Left lung (tissue), 10 donors: ENCODE data around the gene PRSS57. TPM values are rescaled to one million over a fixed set of nuclear protein-coding genes. Genes with fewer than 3 reads are reported as not detected.

ENCODE experiments used
- ATAC-seq: fragments of 200-7000 bp; cut with Tn5 transposase; one replicate; pipeline ENCODE4 v1.9.1; 2020; ENCODE audit warnings: moderate library complexity
- DNase-seq, 4 donors: peaks; one replicate each; pipeline ENCODE4 v3.0.0-alpha.2; 2013 to 2020
- H3K27ac ChIP-seq, 2 donors: fragments of 200-600 bp; sonication (generic) in 1 of 2; one replicate each; pipeline versions ENCODE4 v1.5.0 to v1.8.0; 2020 to 2021
- H3K27me3 ChIP-seq, 2 donors: fragments of 200-600 bp; sonication (generic) in 1 of 2; one replicate each; pipeline versions ENCODE4 v1.5.0 to v1.8.0; 2020 to 2021
- H3K36me3 ChIP-seq, 2 donors: fragments of 200-600 bp; sonication (generic) in 1 of 2; one replicate each; pipeline versions ENCODE4 v1.5.0 to v1.8.0; 2020 to 2021
- H3K4me1 ChIP-seq, 2 donors: fragments of 200-600 bp; one replicate each; pipeline ENCODE4 v1.8.0; 2021
- H3K4me3 ChIP-seq, 2 donors: fragments of 200-600 bp; sonication (generic) in 1 of 2; one replicate each; pipeline versions ENCODE4 v1.5.0 to v1.8.0; 2020 to 2021; ENCODE audit warnings: mild to moderate bottlenecking in 1 of 2
- H3K9me3 ChIP-seq, 2 donors: fragments of 200-600 bp; sonication (generic) in 1 of 2; one replicate each; pipeline versions ENCODE4 v1.5.0 to v1.8.0; 2020 to 2021
- intact Hi-C, 2 donors: fragments of 100-400 bp; cut with DNase I; formaldehyde crosslinking; loops; one replicate each; pipeline versions ENCODE4 v1.11.2 to v1.14.2; 2022
- polyA plus RNA-seq, 6 donors: library from polyadenylated mRNA; unstranded; fragments of 120-200 nt; gene quantifications; one replicate each; pipeline ENCODE4 v1.2.1, GENCODE V29; 2013; ENCODE audit not compliant: insufficient read length in 6 of 6
- total RNA-seq, 2 donors: library from RNA; stranded (reverse); fragmentation: NEBNext Ultra II Directional; extraction: Animal tissue kit (Norgen Biotek cat#: 25700); gene quantifications; one replicate each; pipeline ENCODE4 v1.2.1, GENCODE V29; 2021
- TF ChIP-seq, protein P1 (sequence below), 2 donors: fragments of 200-600 bp; sonication (generic) in 1 of 2; IDR thresholded peaks; one replicate each; pipeline versions ENCODE4 v1.5.0 to v1.8.0; 2021; ENCODE audit warnings: antibody characterized with exemption in 2 of 2
- donor health status: DM: no; HTN: yes; CAD: no.
- donor health status: DM: no; HTN: no; CAD: no.

Gene PRSS57
- total and polyA plus RNA-seq, 8 donors = 0.15 to 0.50 (median 0.29) TPM; not detected in 2

DNA sequence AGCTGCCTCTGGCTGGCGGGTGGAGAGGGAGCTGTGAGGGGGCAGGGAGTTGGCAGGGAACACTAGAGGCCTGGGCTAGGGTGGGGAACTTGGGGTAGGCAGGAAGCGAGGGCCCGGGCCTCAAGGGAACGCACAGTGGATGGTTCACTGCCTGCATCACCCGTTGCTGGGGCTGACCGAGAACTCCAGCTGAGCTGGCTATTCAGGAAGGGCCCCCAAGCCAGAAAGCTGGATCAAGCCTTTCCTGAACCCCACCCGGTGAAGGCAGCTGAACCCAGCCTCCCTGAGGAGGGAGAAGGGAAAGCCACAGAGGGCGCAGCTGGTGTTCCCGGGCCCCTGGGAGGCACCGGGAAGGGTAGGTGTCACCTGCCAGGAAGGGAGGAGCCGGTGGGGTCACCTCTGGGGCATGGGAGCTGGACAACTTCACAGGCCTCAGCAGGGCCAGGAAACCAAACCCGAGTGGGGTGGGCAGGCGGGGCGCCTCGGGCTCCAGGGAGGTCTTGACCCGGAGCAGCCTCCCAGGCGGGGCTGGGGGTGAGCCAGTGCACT is 27.4 kb upstream of the PRSS57 start:
- TF ChIP-seq, protein P1, sequence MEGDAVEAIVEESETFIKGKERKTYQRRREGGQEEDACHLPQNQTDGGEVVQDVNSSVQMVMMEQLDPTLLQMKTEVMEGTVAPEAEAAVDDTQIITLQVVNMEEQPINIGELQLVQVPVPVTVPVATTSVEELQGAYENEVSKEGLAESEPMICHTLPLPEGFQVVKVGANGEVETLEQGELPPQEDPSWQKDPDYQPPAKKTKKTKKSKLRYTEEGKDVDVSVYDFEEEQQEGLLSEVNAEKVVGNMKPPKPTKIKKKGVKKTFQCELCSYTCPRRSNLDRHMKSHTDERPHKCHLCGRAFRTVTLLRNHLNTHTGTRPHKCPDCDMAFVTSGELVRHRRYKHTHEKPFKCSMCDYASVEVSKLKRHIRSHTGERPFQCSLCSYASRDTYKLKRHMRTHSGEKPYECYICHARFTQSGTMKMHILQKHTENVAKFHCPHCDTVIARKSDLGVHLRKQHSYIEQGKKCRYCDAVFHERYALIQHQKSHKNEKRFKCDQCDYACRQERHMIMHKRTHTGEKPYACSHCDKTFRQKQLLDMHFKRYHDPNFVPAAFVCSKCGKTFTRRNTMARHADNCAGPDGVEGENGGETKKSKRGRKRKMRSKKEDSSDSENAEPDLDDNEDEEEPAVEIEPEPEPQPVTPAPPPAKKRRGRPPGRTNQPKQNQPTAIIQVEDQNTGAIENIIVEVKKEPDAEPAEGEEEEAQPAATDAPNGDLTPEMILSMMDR (IDR thresholded peaks at IDR 0.05) = no peak
- H3K4me3 ChIP-seq = no peak overlapping the region
- H3K27me3 ChIP-seq = peaks cover 16 to 45% of the 10 kb centered on the region in 2 donors
- intact Hi-C loops = no loop called here
- peak overlapping the region in 1 of 2 donors; percentile 33 for H3K27ac ChIP-seq
- H3K4me1 ChIP-seq = peaks cover 8 to 22% of the 10 kb centered on the region in 2 donors
- H3K36me3 ChIP-seq = no peaks in the 10 kb centered on the region
- DNase-seq (peak in 1 of 4 donors; percentile 78), ATAC-seq (no peak)
- H3K9me3 ChIP-seq = no peaks in the 10 kb centered on the region

DNA sequence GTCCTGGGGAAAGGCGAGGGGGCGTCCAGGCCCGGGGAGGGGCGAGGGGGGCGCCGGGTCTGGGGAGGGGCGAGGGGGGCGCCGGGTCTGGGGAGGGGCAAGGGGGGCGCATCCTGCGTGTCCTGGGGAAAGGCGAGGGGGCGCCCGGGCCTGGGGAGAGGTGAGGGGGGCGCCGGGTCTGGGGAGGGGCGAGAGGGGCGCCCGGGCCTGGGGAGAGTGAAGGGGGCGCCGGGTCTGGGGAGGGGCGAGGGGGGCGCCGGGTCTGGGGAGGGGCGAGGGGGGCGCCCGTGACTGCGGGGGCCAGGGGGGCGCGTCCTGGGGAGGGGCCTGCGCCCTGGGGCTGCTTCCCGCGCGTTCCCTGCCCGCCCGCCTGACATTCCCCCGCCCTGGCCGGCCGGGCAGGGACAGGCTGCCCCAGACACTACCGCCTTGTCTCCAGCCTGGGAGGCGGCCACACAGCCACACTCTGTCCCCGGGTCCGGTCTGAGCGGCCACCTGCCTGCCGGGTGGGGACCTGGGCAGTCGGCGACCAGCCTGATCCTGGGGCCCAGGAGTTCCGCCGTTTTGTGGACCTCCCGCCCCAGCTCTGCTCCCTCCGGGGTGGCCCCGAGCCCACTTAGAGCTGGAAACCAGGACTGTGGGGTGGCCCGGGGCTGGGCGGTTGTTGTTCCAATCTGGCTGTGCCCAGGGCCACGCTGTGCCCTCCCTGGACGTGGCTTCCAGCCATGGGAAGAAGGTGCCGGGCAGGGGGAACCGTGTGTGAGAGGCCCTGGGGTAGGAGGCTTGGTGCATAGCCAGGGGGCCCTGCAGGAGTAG is 25.3 kb upstream of the PRSS57 start:
- H3K9me3 ChIP-seq = no peaks in the 10 kb centered on the region
- H3K36me3 ChIP-seq = no peaks in the 10 kb centered on the region
- DNase-seq = no peak
- no peak overlapping the region for H3K27ac ChIP-seq
- H3K4me1 ChIP-seq = peaks cover 8 to 18% of the 10 kb centered on the region in 2 donors
- H3K27me3 ChIP-seq = peaks cover 16 to 45% of the 10 kb centered on the region in 2 donors
- H3K4me3 ChIP-seq = no peak overlapping the region
- intact Hi-C loops = no loop called here
- TF ChIP-seq, protein P1 (IDR thresholded peaks at IDR 0.05) = no peak
- ATAC-seq = peak; percentile 12

DNA sequence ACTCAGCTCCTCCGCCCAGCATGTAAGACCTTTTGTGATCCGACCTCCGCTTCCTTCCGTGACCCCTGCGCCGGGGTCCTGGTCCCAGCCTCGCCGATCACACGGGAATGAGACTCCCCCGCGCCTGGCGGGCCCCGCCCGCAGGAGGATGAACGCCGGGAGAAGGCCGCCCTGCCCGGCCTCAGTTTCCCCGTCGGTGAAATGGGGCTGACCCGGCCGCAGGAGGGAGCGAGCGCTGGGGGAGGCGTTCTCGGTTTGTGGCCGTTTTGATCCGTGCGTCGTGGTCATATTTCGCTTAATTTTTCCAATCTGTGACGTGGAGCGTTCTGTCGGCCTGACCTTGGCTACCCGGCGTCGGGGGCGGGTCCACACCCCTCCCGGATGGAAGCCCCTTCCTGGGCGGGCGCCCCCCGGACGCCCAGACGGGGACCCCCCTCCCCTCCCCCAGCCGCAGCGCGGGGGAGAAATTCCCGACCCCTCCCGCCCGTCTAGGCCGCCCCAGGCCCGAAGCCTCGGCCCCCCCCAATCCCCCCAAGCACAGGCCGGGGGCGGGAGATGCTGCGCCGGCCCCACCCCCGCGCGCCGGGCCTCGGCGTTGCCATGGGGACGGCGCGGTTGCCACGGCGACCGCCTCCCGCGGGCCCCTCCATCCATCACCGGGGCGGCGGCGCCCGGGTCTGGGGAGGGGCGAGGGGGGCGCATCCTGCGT is 24.5 kb upstream of the PRSS57 start:
- TF ChIP-seq, protein P1 (IDR thresholded peaks at IDR 0.05) = no peak

DNA sequence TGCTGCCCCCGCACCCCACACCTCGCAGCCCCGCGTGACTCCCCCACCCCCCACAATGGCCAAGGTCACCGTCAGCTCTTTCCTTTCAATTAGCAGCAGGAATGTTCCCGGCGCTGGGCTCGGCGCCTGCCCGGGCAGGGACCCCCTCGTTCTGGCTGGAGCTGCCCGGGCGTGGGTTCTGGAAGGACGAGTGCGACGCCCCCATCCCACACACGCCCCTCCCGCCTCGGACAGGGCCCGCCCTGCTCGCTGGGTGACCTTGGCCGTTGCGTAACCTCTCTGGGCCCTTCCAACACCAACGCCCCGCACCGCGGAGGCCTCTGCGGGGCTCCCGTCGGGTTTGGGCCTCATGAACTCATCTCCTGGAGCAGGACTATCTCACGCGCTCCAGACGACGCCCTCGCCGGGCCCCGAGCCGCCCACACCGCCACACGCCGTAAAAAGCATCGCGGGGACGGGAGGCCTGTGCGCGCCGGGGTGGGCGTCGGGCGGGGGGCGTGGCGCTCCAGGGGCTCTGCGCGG is 23.8 kb upstream of the PRSS57 start:
- TF ChIP-seq, protein P1 (IDR thresholded peaks at IDR 0.05) = no peak
- H3K4me1 ChIP-seq = peaks cover 8 to 18% of the 10 kb centered on the region in 2 donors
- H3K27ac ChIP-seq = no peak overlapping the region
- DNase-seq = peak in 1 of 4 donors; percentile 74
- peak; percentile 72 for ATAC-seq
- H3K9me3 ChIP-seq = no peaks in the 10 kb centered on the region
- H3K4me3 ChIP-seq = no peak overlapping the region
- intact Hi-C loops = no loop called here
- peaks cover 16 to 45% of the 10 kb centered on the region in 2 donors for H3K27me3 ChIP-seq
- no peaks in the 10 kb centered on the region for H3K36me3 ChIP-seq

More for the DNA sequence above, 24.5 kb upstream of the PRSS57 start:
- no peak overlapping the region for H3K4me3 ChIP-seq
- peaks cover 8 to 18% of the 10 kb centered on the region in 2 donors for H3K4me1 ChIP-seq
- ATAC-seq (peak; percentile 12), DNase-seq (no peak)
- H3K36me3 ChIP-seq = no peaks in the 10 kb centered on the region
- H3K27ac ChIP-seq = no peak overlapping the region
- intact Hi-C loops = no loop called here
- H3K27me3 ChIP-seq = peaks cover 16 to 45% of the 10 kb centered on the region in 2 donors
- H3K9me3 ChIP-seq = no peaks in the 10 kb centered on the region
